HEK293T (cell line): ENCODE data around the gene LRRC4C.

ENCODE experiments used
- ARNT ChIP-seq: fragments of 450-650 bp; IDR thresholded peaks from 2 replicates; pipeline ENCODE4 v1.6.1; 2017; ENCODE audit warnings: mild to moderate bottlenecking
- BHLHE40 ChIP-seq: fragments of 450-650 bp; IDR thresholded peaks from 2 replicates; pipeline ENCODE4 v1.6.1; 2016; ENCODE audit warnings: mild to moderate bottlenecking, moderate library complexity, borderline replicate concordance
- CTBP1 ChIP-seq: fragments of 450-650 bp; IDR thresholded peaks from 2 replicates; pipeline ENCODE4 v1.6.1; 2016; ENCODE audit warnings: borderline replicate concordance
- FOXA1 ChIP-seq: fragments of 450-650 bp; IDR thresholded peaks from 2 replicates; pipeline ENCODE4 v1.6.1; 2016; ENCODE audit warnings: mild to moderate bottlenecking
- FOXK2 ChIP-seq: fragments of 450-650 bp; IDR thresholded peaks from 2 replicates; pipeline ENCODE4 v1.6.1; 2016; ENCODE audit warnings: mild to moderate bottlenecking
- NFRKB ChIP-seq: fragments of 450-650 bp; IDR thresholded peaks from 2 replicates; pipeline ENCODE4 v1.6.1; 2016; ENCODE audit warnings: mild to moderate bottlenecking, moderate library complexity
- SP1 ChIP-seq: fragments of 450-650 bp; IDR thresholded peaks from 2 replicates; pipeline ENCODE4 v1.6.1; 2017
- SUZ12 ChIP-seq: fragments of 450-650 bp; IDR thresholded peaks from 2 replicates; pipeline ENCODE4 v1.6.1; 2016; ENCODE audit warnings: mild to moderate bottlenecking
- TARDBP ChIP-seq: fragments of 450-650 bp; IDR thresholded peaks from 2 replicates; pipeline ENCODE4 v1.6.1; 2016

DNA sequence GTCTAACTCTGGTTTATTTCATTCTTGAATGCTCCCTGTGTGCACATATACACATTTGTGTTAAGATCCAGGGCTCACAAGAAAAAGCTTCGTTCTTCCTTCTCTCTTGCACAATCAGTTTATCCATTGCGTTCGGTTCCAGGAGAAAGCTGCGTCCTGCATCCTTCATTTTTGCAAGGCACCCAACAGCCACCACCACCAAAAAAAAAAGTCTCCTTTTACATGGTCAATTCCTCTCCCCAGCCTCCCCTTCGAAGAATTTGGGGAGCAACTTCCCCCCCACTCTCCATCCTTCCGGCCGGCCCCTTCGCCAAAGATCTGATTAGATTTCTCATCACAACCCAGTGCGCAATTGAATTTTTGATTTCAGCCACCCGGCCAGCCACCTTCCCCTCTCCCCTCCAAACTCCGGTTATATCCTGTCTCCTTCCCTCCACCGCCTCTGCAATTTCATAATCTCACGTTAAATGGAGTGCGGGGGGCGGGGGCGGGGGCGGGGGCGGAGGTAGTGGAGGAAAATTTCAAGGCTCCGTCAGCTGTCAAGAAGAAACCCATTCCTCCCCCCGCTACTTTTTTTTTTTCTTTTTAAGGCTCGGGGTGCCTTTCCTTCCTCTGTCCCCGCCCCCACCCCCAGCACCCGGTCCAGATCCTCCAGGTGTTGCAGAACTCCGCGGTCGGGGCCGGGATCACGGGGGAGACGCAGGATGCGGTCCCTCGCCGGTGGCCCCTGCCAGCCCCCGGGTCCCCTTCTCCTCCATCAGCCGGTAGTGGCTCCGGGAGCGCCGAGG lies 1166.5 kb downstream of the LRRC4C start:
- TF ChIP-seq TARDBP (no peak), SUZ12 (no peak), FOXK2 (no peak), NFRKB (no peak), FOXA1 (no peak), BHLHE40 (no peak), CTBP1 (no peak), SP1 (no peak), ARNT (no peak)
